Measurements from ENCODE around the gene UROC1.

The UROC1 gene

DNA sequence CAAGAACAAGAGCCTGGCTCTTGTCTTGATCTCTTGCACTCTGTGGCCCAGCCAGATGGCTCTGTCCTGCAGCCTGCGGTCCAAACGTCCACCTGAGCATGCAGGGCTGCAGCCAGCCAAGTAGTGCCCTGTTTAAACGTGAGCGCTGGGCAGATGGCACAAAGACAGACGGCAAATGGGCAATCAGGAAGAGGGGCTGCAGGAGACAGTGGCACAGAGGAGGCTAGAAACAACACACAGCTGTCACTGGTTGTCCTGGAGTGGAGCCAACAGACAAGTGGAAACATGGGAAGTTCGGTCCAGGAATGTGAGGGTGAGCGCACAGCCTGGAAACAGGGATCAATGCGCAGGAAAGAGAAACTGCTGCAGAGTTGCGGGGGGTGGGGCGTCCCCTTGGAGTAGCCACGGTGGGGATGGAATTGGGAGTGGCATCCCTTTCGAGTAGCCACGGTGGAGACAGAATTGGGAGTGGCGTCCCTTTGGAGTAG lies 31.2 kb downstream of the UROC1 start:
- no peak for DNase-seq (ENCODE audit: low spot score)
- TF ChIP-seq CTCF (IDR thresholded peaks at IDR 0.05; ENCODE audit: extremely low read depth, missing control alignments) = no peak

GRCh38 chr3:126485956-126486355 lies 31.6 kb downstream of the UROC1 start:
- DNase-seq (ENCODE audit: low spot score) = no peak
- TF ChIP-seq CTCF (IDR thresholded peaks at IDR 0.05; ENCODE audit: extremely low read depth, missing control alignments) = no peak

GRCh38 chr3:126485176-126485897 lies 32.2 kb downstream of the UROC1 start:
- no peak for TF ChIP-seq CTCF (IDR thresholded peaks at IDR 0.05; ENCODE audit: extremely low read depth, missing control alignments)
- no peak for DNase-seq (ENCODE audit: low spot score)

GRCh38 chr3:126484662-126485061 lies 32.9 kb downstream of the UROC1 start:
- DNase-seq (ENCODE audit: low spot score) = no peak
- TF ChIP-seq CTCF (IDR thresholded peaks at IDR 0.05; ENCODE audit: extremely low read depth, missing control alignments) = no peak

DNA sequence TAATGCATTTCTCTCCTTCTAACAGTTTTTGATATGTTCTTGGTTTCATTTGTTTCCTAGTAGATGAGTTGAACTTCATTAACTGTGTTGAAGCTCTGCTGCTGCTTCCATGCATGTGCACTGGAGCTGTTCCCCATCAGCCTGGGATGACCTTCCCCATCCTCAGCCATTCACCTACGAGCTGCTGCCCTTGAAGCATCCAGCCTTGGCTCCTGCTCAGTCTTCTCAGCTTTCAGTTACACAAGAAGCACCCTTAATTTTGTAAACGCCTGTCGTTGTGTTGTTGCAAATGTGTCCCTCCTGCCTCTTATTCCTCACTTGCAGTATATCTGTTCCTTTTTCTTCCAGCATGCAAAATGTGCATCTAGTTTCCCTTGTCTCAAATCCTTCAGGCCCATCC lies 33.4 kb downstream of the UROC1 start:
- DNase-seq (ENCODE audit: low spot score) = no peak
- no peak for TF ChIP-seq CTCF (IDR thresholded peaks at IDR 0.05; ENCODE audit: extremely low read depth, missing control alignments)

DNA sequence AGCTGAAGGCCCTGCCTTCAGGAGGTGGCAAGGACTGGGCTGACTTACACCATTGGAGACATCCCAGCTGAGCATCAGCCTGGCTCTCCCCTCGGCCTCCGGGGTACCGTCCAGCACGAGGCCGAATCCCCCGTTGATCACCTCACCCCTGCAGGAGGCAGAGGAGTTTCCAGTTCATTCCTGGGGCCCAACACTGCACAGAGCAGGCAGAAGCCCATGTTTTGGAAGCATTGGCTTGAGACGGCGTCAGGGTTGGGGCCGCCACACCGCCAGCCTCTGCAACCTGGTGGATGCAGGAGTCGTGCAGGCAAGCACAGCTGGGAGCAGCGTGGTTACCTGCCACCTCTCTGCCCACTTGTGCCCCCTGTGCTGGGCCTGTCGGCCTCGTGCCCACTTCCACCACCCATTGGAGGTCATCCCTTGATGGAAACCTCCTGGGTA lies 34.2 kb downstream of the UROC1 start:
- DNase-seq (ENCODE audit: low spot score) = no peak
- no peak for TF ChIP-seq CTCF (IDR thresholded peaks at IDR 0.05; ENCODE audit: extremely low read depth, missing control alignments)

GRCh38 chr3:126482503-126483255 lies 34.9 kb downstream of the UROC1 start:
- TF ChIP-seq CTCF (IDR thresholded peaks at IDR 0.05; ENCODE audit: extremely low read depth, missing control alignments) = no peak
- no peak for DNase-seq (ENCODE audit: low spot score)
